K562 (cell line): ENCODE measurements around the gene ACTRT3. TPM values are rescaled to one million over a fixed set of nuclear protein-coding genes. Genes with fewer than 3 reads are reported as not detected.

Experiments
- DMBX1 ChIP-seq: fragments of 250-450 bp; sonication (Bioruptor Pico); IDR thresholded peaks from 2 replicates; pipeline ENCODE4 v1.8.0; 2022; ENCODE audit warnings: inconsistent platforms, mild to moderate bottlenecking, moderate library complexity, borderline replicate concordance
- FOXP1 ChIP-seq: sonication (generic); formaldehyde crosslinking; IDR thresholded peaks from 2 replicates; pipeline ENCODE4 v1.8.0; 2022; ENCODE audit warnings: mild to moderate bottlenecking, missing genetic modification reagents
- ILF3 ChIP-seq: fragments of 450-650 bp; IDR thresholded peaks from 2 replicates; pipeline ENCODE4 v1.6.1; 2018; ENCODE audit warnings: antibody characterized with exemption, mild to moderate bottlenecking, moderate library complexity, borderline replicate concordance
- KAT8 ChIP-seq: fragments of 450-650 bp; IDR thresholded peaks from 2 replicates; pipeline ENCODE4 v1.6.1; 2016; ENCODE audit warnings: low read depth, mild to moderate bottlenecking
- MYC ChIP-seq, 2 experiments: fragments of 250-450 bp in 1 of 2; sonication (Bioruptor Pico) in 1 of 2; IDR thresholded peaks; 2 replicates each; pipeline versions ENCODE4 v1.5.1 to v1.6.1; 2012 to 2021; ENCODE audit warnings: low read depth in 2 of 2, borderline replicate concordance in 1 of 2, improper control_type of control experiment in 1 of 2, low read length in 1 of 2, mild to moderate bottlenecking in 1 of 2, moderate library complexity in 1 of 2
- PHB2 ChIP-seq: fragments of 450-650 bp; IDR thresholded peaks from 2 replicates; pipeline ENCODE4 v1.6.1; 2017; ENCODE audit warnings: low read depth
- PHF20 ChIP-seq: fragments of 450-650 bp; IDR thresholded peaks from 2 replicates; pipeline ENCODE4 v1.6.1; 2018; ENCODE audit not compliant: partially characterized antibody
- REST ChIP-seq, 2 experiments: fragments of 450-650 bp; formaldehyde crosslinking in 1 of 2; IDR thresholded peaks; 2 replicates each; pipeline versions ENCODE4 v1.4.0 to v1.6.1; 2014 to 2020; ENCODE audit warnings: mild to moderate bottlenecking in 2 of 2, borderline replicate concordance in 1 of 2, low read depth in 1 of 2
- ZNF431 ChIP-seq: sonication (generic); formaldehyde crosslinking; IDR thresholded peaks from 2 replicates; pipeline ENCODE4 v1.8.0; 2022; ENCODE audit warnings: mild to moderate bottlenecking, missing genetic modification reagents
- ZNF445 ChIP-seq: fragments of 250-450 bp; sonication (Bioruptor Pico); IDR thresholded peaks from 2 replicates; pipeline ENCODE4 v1.4.0; 2020; ENCODE audit warnings: low read depth, mild to moderate bottlenecking, moderate library complexity
- ZNF77 ChIP-seq: fragments of 250-450 bp; sonication (Bioruptor Pico); IDR thresholded peaks from 2 replicates; pipeline ENCODE4 v1.5.0; 2020
- polyA plus RNA-seq, 8 experiments: library from polyadenylated mRNA; depleted of rRNA in 4 of 8; stranded (reverse) in 5 of 8; unstranded in 3 of 8; fragments of >200 nt; fragmentation: Nextera tagmentation in 2 of 8; fragmentation: Illumina TruSeq in 1 of 8; extraction: Ambion mirVana in 2 of 8; extraction: Trizol in 1 of 8; gene quantifications; 2 replicates each; pipeline versions ENCODE4 v1.2.1 to v1.2.3, GENCODE V29; 2011 to 2014; ENCODE audit warnings: inconsistent platforms in 1 of 8, missing spikeins in 1 of 8
- total RNA-seq, 7 experiments: library from RNA; depleted of rRNA in 6 of 7; stranded (reverse); fragments of >200 nt in 6 of 7; fragmentation: Illumina TruSeq in 2 of 7; extraction: Trizol in 2 of 7; gene quantifications; 2 replicates each; pipeline versions ENCODE4 v1.2.1 to v1.2.3, GENCODE V29; 2011 to 2021; ENCODE audit warnings: low replicate concordance in 1 of 7

ACTRT3 gene
- total and polyA plus RNA-seq, 9 of the 15 experiments (the other 6 are each of a cell fraction or from before 2014, with no cell fraction given), result 0.06 to 0.11 (median 0.07) TPM; not detected in 5

DNA sequence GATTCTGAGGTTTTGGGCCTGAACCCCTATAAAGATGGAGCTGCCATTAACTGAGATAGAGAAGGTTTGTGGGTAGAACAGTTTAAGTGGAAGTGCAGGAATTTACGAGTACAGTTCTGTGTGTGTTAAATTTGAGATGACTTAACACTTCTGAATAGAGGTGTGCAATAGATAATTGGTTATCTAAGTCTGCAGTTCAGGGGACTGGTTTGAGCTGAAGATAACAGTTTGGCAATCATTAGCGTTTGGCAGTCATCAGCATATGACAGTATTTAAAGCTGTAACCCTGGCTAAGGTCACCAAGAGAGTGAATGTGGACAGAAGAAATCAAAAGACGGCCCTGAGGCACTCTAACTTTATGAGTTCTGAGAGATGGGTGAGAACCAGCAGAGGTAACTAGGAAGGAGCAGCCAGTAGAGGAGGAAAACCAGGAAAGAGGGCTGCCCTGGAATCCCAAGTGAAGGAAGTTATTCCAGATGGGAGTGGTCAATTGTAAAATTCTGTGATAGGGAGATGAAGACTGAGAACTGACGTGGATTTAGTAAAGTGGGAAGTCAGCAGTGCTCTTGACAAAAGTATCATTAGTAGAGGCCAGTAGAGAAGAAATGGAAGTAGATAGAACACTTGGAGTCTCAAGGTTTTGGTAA, 12.0 kb upstream of the ACTRT3 start (continued):
- no peak for TF ChIP-seq FOXP1 (CRISPR knock-in tag)
- TF ChIP-seq ZNF77 (CRISPR knock-in tag), result no peak
- TF ChIP-seq KAT8, result no peak
- TF ChIP-seq PHB2, result no peak
- TF ChIP-seq ZNF431, result no peak
- no peak for TF ChIP-seq MYC (IDR thresholded peaks at IDR 0.05; ENCODE audit: low read depth, low read length)
- no peak for TF ChIP-seq MYC (CRISPR knock-in tag; IDR thresholded peaks at IDR 0.05; ENCODE audit: borderline replicate concordance, low read depth)
- no peak for TF ChIP-seq PHF20
- no peak for TF ChIP-seq ILF3
- TF ChIP-seq DMBX1 (CRISPR knock-in tag), result no peak
- TF ChIP-seq ZNF445 (CRISPR knock-in tag), result no peak
- no peak for TF ChIP-seq REST (IDR thresholded peaks at IDR 0.05; ENCODE audit: borderline replicate concordance)
- no peak for TF ChIP-seq REST (CRISPR knock-in tag; IDR thresholded peaks at IDR 0.05; ENCODE audit: low read depth)
